Gastrocnemius medialis (tissue), 4 donors: Measurements from ENCODE around the gene GPR146.

Source experiments
- POLR2A ChIP-seq, 2 donors: fragments of 450-650 bp; IDR thresholded peaks; one replicate each; pipeline ENCODE4 v1.6.1; 2017; ENCODE audit warnings: antibody characterized with exemption in 2 of 2, mild to moderate bottlenecking in 2 of 2, moderate library complexity in 2 of 2
- TF ChIP-seq, protein P1 (sequence below), 5 experiments: fragments of 450-650 bp in 3 of 5; fragments of 200-600 bp in 2 of 5; sonication (generic) in 2 of 5; IDR thresholded peaks in 4 of 5; conservative IDR thresholded peaks in 1 of 5; 1 replicate in 4 of 5; 2 replicates in 1 of 5; pipeline ENCODE4 v1.5.1; 2016 to 2019; ENCODE audit warnings: antibody characterized with exemption in 5 of 5, mild to moderate bottlenecking in 3 of 5, moderate library complexity in 3 of 5

DNA sequence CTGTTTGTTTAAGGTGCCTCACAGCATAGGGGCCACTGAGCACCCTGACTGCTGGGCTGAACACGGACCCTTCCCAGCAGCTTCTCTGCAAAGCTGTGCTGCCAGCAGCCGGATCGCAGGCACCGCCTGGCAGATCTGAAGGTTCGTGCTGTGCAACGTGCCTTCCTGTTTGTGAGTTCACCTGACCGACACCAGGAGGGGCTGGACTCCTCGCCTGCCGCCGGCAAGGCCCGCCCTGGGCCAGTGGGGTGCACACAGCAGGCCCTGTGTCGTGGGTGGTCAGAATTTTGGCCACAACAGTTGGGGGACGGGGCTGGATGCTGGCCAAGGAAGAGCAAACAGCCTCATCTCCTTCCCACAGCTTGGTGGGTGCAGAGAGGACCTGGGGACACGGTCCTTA, 48.8 kb upstream of the GPR146 start:
- TF ChIP-seq, protein P1, sequence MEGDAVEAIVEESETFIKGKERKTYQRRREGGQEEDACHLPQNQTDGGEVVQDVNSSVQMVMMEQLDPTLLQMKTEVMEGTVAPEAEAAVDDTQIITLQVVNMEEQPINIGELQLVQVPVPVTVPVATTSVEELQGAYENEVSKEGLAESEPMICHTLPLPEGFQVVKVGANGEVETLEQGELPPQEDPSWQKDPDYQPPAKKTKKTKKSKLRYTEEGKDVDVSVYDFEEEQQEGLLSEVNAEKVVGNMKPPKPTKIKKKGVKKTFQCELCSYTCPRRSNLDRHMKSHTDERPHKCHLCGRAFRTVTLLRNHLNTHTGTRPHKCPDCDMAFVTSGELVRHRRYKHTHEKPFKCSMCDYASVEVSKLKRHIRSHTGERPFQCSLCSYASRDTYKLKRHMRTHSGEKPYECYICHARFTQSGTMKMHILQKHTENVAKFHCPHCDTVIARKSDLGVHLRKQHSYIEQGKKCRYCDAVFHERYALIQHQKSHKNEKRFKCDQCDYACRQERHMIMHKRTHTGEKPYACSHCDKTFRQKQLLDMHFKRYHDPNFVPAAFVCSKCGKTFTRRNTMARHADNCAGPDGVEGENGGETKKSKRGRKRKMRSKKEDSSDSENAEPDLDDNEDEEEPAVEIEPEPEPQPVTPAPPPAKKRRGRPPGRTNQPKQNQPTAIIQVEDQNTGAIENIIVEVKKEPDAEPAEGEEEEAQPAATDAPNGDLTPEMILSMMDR (IDR thresholded peaks at IDR 0.05 in 4 of 5, conservative IDR thresholded peaks at IDR 0.05 in 1 of 5), result no peak
- TF ChIP-seq POLR2A (IDR thresholded peaks at IDR 0.05), result no peak
